OCI-LY3 (cell line): ENCODE data around the gene KDM4C.

ENCODE experiments used
- H2AFZ ChIP-seq: fragments of 200-600, 300-600 bp; shearing (Covaris generic); 2 replicates; pipeline ENCODE4 v1.6.0; 2014; ENCODE audit warnings: antibody characterized with exemption, low read depth, low read length
- H3K27ac ChIP-seq: fragments of 200-600, 300-600 bp; sonication (generic); 2 replicates; pipeline ENCODE4 v1.5.1; 2014; ENCODE audit warnings: mild to moderate bottlenecking, low read length, moderate library complexity, mixed read lengths
- H3K27me3 ChIP-seq: fragments of 200-600, 300-600 bp; sonication (generic); 2 replicates; pipeline ENCODE4 v1.6.1; 2014; ENCODE audit warnings: low read depth, low read length, mixed read lengths
- H3K36me3 ChIP-seq: fragments of 200-600, 300-600 bp; sonication (generic); replicated peaks from 2 replicates; pipeline ENCODE3; 2014; ENCODE audit warnings: low read depth, low read length, mixed read lengths
- H3K4me1 ChIP-seq: fragments of 300-600, 200-600 bp; sonication (generic); 2 replicates; pipeline ENCODE4 v1.6.1; 2014; ENCODE audit warnings: low read length, mixed read lengths
- H3K4me2 ChIP-seq: fragments of 200-600, 300-600 bp; sonication (generic); 2 replicates; pipeline ENCODE4 v1.6.1; 2014; ENCODE audit warnings: low read length, mixed read lengths
- H3K4me3 ChIP-seq: fragments of 300-600, 200-600 bp; sonication (generic); 2 replicates; pipeline ENCODE4 v1.5.1; 2014; ENCODE audit warnings: antibody characterized with exemption, mild to moderate bottlenecking, low read length, moderate library complexity
- H3K79me2 ChIP-seq: fragments of 300-600, 200-600 bp; shearing (Covaris generic); 2 replicates; pipeline ENCODE4 v1.6.1; 2014; ENCODE audit warnings: mild to moderate bottlenecking, low read length, mixed read lengths
- H3K9ac ChIP-seq: fragments of 300-600, 200-600 bp; shearing (Covaris generic); 2 replicates; pipeline ENCODE4 v1.6.0; 2014; ENCODE audit warnings: mild to moderate bottlenecking, low read length, moderate library complexity
- H3K9me3 ChIP-seq: fragments of 200-600, 300-600 bp; shearing (Covaris generic); 2 replicates; pipeline ENCODE4 v1.6.1; 2014; ENCODE audit warnings: low read length, mixed read lengths; ENCODE audit not compliant: insufficient read depth
- H4K20me1 ChIP-seq: fragments of 200-600, 300-600 bp; sonication (generic); 2 replicates; pipeline ENCODE4 v1.6.1; 2016; ENCODE audit warnings: low read length, mixed read lengths; ENCODE audit not compliant: insufficient read depth
- CTCF ChIP-seq: fragments of 200-600, 300-600 bp; sonication (generic); IDR thresholded peaks from 2 replicates; pipeline ENCODE4 v1.5.1; 2014; ENCODE audit warnings: antibody characterized with exemption, low read length, low read depth
- EZH2phosphoT487 ChIP-seq: fragments of 200-600 bp; shearing (Covaris generic); IDR thresholded peaks from 2 replicates; pipeline ENCODE4 v1.6.1; 2018; ENCODE audit warnings: antibody characterized with exemption, mixed run types, low read depth

Gene KDM4C

GRCh38 chr9:7121055-7121454, 363.3 kb downstream of the KDM4C start:
- H3K4me2 ChIP-seq: no peak overlapping the region
- TF ChIP-seq EZH2phosphoT487: no peak
- TF ChIP-seq CTCF: no peak

GRCh38 chr9:7121664-7122063, 363.9 kb downstream of the KDM4C start:
- TF ChIP-seq CTCF (no peak), EZH2phosphoT487 (no peak)
- Histone ChIP-seq H3K36me3 (no peaks in the 10 kb centered on the region), H3K27ac (no peak overlapping the region), H3K9me3 (no peaks in the 10 kb centered on the region), H3K4me1 (peaks cover 19% of the 10 kb centered on the region), H3K9ac (no peak overlapping the region), H3K27me3 (no peaks in the 10 kb centered on the region), H4K20me1 (peaks cover 22% of the 10 kb centered on the region; the same call in 1 of the 2 replicates), H3K4me2 (no peak overlapping the region), H3K79me2 (no peaks in the 10 kb centered on the region), H3K4me3 (no peak overlapping the region), H2AFZ (no peak overlapping the region)

More at GRCh38 chr9:7121055-7121454, 363.3 kb downstream of the KDM4C start:
- Histone ChIP-seq H3K36me3 (no peaks in the 10 kb centered on the region), H3K9ac (no peak overlapping the region), H2AFZ (no peak overlapping the region), H3K79me2 (no peaks in the 10 kb centered on the region), H3K27me3 (no peaks in the 10 kb centered on the region), H3K9me3 (no peaks in the 10 kb centered on the region), H3K4me3 (no peak overlapping the region), H3K4me1 (peaks cover 19% of the 10 kb centered on the region), H4K20me1 (peaks cover 24% of the 10 kb centered on the region; the same call in 1 of the 2 replicates), H3K27ac (no peak overlapping the region)

- Histone ChIP-seq H3K9ac (no peak overlapping the region), H3K4me1 (peaks cover 4% of the 10 kb centered on the region), H3K4me2 (no peak overlapping the region), H3K27me3 (no peaks in the 10 kb centered on the region), H2AFZ (no peak overlapping the region), H3K4me3 (no peak overlapping the region), H3K79me2 (no peaks in the 10 kb centered on the region), H3K27ac (no peak overlapping the region), H3K36me3 (peaks cover 4% of the 10 kb centered on the region), H4K20me1 (peaks cover 9% of the 10 kb centered on the region; the same call in 1 of the 2 replicates), H3K9me3 (no peaks in the 10 kb centered on the region)
- TF ChIP-seq EZH2phosphoT487 (no peak), CTCF (no peak)
Observed at GRCh38 chr9:7123743-7124142, 366.0 kb downstream of the KDM4C start.

GRCh38 chr9:7125231-7125630, 367.5 kb downstream of the KDM4C start:
- no peak overlapping the region for H3K4me2 ChIP-seq
- H3K27ac ChIP-seq: no peak overlapping the region
- no peaks in the 10 kb centered on the region for H3K9me3 ChIP-seq
- peaks cover 16% of the 10 kb centered on the region for H3K36me3 ChIP-seq
- TF ChIP-seq EZH2phosphoT487 (no peak), CTCF (no peak)
- no peaks in the 10 kb centered on the region for H3K27me3 ChIP-seq
- H2AFZ ChIP-seq: no peak overlapping the region
- H4K20me1 ChIP-seq: peaks cover 5% of the 10 kb centered on the region; the same call in 1 of the 2 replicates
- H3K4me1 ChIP-seq: no peaks in the 10 kb centered on the region
- no peaks in the 10 kb centered on the region for H3K79me2 ChIP-seq
- no peak overlapping the region for H3K4me3 ChIP-seq
- no peak overlapping the region for H3K9ac ChIP-seq
